GM18870 (cell line): ENCODE data around the gene ATG5.
"Not testable (repeated sequence)": the region's sequence is repeated elsewhere in the genome, so short reads cannot be mapped to it uniquely, and the experiment has no call there.

Experiments
- ATAC-seq: cut with Tn5 transposase; IDR thresholded peaks from one replicate; pipeline ENCODE4 v1.9.1; 2021; ENCODE audit warnings: moderate library complexity; ENCODE audit not compliant: unreplicated experiment

ATG5 gene

DNA sequence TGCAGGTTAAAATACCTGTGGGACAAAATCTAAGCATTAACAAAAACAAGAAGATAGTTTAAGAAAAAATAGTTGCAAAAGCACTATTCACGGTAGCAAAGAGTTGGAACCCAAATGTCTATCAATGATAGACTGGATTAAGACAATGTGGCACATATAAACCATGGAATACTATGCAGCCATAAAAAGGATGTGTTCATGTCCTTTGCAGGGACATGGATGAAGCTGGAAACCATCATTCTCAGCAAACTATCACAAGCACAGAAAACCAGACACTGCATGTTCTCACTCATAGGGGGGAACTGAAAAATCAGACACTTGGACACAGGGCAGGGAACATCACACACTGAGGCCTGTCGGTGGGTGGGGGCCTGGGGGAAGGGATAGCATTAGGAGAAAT lies 65.8 kb downstream of the ATG5 start:
- ATAC-seq = not testable (repeated sequence)

DNA sequence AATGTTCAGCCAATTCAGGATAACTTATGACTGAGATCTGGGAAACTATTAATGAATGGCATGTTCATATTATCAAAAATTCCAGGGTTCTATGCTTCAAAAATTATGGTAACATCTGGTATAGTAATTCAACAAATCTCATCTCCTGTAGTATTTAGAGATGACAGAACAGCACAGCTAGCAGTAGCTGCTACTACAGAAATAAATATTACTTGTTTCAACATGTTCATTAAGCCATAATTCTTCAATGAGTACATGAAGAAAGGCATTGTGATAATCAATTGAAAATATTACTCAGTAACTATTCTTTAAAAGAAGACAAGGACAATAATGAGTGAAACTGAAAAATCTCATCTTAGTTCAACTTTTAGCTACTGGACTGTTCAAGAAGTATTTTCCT lies 66.8 kb downstream of the ATG5 start:
- no peak for ATAC-seq

DNA sequence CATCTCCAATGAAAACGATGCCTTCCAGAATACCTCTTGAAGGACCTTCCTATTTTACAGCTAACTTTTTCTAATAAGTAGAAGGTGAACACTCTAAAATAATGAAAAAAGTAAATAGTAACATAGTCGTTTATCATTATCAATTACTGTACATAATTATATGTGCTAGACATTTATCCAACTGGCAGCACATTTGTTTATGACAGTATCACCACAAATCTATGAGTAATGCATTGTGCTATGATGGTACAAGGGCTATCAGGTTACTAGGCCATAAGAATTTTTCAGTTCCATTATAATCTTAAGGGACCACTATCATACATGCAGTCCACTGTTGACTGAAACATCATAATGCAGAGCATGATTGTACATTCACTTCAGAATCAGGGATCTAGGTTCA lies 68.4 kb downstream of the ATG5 start:
- ATAC-seq = no peak

DNA sequence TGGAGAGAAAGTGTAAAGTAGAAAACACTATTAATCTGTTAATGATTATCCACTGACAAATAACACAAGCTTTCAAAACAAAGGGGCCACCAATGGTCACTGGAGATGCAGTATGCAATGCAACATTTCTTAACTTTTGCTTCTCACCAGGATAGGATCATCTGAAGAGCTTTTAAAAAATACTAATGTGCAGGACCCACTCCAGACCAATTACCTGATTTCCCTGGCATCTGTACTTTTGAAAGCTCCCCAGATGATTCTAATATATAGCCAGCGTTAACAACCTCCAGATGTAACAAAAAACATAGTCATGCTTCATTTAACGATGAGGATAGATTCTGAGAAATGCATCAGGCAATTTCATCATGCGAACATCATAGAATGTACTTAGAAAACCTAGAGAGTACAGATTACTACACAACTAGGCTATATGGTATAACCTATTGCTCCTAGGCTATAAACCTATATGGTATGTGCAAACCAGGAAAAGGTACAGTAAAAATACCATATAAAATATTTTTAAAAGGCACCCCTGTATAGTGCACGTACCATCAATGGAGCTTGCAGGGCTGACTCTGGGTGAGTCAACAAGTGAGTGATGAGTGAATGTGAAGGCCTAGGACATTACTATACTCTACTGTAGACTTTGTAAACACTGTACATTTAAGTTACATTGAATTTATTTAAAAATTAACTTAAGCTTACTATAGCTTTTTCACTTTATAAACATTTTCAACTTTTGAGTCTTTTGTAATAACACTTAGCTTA lies 69.2 kb downstream of the ATG5 start:
- no peak for ATAC-seq

DNA sequence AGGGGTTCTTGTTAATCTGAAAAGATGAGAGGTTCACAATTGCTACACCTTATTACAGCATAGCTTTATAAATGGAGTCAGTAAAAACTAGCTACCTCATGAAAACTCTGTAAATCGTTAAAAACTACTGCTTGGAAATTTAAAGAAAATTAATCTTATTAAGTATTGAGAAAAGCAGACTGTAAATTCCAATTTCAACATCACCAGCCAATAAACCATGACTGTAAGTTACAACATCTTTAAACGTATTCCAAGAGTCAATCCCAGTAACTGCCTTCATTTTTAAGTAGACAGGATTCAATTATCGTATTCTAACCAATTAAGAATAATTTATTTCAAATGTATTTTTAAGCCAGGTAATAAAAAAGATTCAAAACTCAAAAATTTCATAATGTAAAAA lies 70.3 kb downstream of the ATG5 start:
- no peak for ATAC-seq

DNA sequence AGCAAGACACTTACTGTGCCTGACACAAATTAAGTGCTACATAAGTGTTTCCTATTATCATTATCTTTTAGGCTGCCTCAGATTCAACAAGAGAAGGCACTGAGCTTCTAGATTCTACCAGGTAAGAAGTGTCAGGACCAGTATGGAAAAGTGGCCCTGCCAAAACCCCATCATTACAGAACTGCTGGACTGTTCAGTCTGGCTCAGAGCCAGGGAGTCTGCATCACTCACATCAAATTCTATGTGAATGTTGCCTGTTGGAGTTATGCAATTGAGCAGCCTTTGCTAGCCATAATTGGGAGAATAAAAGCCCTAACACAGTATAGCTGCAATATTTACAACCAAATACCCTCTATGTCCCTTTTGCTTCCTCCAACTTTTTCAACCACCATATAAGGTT lies 70.9 kb downstream of the ATG5 start:
- ATAC-seq = no peak

DNA sequence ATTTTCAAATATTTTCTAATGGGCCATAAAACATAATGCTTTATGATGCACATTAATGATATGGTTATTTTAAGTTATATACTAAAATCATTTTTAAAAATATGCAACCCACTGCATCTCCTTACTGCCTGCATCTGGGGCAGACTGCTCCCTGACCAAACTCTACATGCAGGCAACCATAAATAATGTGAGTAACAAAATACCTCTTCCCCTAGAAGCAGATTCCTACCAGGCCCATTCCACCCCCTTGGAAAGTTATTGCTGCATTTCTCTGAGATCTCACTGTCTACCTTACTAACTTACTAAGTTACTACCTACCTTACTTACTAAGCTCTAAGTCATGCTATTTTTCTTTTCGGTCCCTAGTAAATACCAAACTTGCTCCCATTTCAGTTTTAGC lies 71.8 kb downstream of the ATG5 start:
- no peak for ATAC-seq

DNA sequence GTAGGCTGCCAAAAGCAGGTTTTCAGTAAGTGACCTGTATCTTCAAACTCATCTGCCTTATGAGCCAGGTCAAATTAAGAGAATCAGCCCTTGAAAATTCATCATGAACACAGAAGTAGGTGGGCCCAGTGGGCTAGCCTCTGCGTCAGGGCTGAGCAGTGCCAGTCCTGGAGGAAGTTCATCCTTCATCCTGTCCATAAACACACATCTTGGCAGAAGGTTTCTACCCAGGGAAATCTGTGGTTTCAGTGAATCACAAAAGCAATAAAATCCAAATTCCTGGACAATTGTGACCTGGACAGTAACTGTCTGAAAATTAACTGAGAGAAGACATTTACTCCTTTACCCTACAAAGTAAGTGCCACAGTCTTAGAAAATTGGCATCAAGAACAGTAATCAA lies 72.4 kb downstream of the ATG5 start:
- ATAC-seq = no peak

DNA sequence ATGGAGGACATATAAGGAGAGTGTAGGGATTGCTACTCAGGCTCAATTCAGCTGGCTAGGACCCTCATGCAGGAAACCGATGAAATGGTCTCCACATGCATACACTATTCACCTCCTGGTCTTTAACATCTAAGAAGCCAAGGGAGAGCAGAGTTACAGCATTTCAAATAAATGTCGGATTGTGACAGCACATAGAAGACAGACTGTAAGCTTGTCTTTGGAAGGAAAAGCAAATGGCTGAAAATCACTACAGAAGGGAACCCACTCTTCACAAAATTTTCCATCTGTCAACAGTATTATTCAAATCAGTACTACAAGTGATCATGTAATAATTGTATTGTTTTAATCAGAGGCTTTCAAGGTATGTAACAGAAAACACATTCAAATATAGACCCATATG lies 72.9 kb downstream of the ATG5 start:
- no peak for ATAC-seq

DNA sequence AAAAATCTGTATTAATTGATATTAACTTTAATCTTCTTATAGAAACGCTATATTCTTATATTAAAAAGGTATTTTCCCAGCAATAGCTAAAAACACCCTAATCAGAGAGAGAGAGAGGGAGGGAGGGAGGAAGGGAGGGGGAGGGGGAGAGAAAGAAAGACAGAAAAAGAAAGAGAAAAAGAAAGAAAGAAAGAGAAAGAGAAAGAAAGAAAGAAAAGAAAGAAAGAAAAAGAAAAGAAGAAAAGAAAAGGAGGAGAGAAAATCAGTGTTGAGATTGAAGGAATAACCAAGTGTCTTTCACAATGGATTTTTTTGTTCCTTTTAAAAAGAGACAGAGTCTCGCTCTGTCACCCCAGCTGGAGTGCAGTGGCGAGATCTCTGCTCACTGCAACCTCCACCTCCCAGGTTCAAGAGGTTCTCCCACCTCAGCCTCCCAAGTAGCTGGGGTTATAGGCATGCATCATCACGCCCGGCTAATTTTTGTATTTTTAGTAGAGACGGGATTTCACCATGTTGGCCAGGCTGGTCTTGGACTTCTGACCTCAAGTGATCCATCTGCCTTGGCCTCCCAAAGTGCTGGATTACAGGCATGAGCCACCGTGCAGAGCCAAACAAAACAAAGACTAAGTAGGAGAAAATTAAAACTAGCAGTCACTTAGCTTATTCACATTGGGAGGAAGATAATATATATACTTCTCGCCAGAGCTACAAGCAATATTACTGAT lies 73.9 kb downstream of the ATG5 start:
- ATAC-seq = not testable (repeated sequence)

DNA sequence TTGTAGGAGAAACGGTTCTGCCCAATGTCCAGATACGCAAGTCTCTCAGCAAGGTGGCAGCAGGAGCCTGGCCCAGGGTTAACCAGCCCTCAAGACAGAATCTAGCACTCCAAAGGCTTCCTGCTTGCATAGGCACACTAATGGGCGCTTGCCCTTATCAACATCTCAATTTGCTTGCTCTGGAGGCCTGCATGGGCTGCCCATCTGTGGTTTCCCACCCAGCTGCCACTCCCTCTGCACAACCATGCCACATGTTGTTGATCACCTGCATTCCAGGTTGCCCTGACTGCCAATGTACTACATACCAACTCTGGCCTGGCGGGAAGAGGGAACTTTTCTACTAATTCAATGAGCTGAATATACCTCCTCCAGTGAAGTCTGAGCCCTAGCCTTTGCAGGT lies 74.6 kb downstream of the ATG5 start:
- ATAC-seq = no peak

DNA sequence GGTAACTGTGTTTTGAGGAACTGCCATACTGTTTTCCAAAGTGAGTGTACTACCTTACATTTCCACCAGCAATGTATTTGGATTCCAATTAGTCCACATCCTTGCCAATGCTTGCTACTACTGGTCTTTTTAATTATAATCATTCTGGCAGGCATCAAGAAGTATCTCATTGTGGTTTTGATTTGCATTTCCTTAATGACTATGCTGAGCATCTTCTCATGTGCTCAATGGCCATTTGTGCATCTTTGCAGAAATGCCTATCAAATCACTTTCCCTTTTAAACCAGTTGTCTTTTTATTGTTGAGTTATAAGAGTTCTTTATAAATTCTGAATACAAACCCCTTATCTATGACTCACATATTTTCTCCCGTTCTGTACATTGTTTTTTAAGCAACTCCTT lies 75.9 kb downstream of the ATG5 start:
- no peak for ATAC-seq

DNA sequence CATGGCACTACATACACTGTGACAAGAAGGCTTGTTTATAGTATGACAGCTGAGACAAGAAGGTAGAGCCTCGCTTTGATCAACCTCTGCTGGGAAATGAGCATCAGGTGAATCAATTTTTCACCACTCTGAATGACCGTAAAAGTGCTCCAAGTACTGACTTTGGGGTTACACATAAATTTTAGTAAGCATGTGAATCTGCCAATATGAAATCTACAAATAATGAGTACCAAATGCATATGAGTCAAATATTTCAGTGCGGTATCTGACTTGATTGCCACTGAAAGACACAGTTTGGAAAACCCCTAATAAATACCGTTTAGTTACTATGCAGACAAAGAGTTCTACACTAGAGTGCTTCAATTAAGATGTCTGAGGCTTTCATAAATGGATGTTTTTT lies 77.8 kb downstream of the ATG5 start:
- no peak for ATAC-seq

DNA sequence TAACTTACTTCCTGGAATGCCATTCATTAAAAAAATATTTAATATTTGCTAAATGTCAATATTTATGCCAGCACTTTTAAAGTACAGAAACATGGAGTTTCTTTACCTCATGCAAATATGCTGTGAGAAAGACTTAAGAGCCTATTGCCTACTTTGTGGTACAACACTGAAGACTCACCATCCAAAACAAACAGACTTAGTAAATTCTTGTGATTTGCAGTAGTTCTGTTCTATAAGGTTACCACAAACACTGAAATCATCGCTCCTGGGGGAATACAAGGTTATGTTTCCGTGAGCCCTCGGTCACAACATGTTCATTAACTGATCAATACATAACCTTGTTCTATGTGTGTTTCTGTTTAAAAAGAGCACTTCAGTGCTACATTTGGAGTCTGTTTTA lies 78.3 kb downstream of the ATG5 start:
- ATAC-seq = no peak

DNA sequence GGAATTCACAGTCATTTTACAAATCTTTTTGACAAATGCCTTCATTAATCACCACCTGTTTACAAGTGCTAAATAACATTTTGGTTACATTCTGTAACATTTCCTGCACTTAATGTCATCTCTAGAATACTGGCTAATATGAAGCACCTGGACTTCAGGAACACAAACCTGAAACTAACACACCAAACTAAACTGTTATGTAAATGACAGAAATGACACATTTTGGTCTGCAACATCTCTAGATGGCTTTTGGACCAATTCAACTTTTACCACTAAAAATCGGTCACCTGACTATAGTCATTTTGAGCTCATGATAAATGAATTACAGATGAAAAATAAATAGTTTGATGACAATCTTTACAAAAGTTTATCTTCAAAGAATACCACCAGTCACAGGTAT lies 80.6 kb downstream of the ATG5 start:
- ATAC-seq = peak; percentile 85

DNA sequence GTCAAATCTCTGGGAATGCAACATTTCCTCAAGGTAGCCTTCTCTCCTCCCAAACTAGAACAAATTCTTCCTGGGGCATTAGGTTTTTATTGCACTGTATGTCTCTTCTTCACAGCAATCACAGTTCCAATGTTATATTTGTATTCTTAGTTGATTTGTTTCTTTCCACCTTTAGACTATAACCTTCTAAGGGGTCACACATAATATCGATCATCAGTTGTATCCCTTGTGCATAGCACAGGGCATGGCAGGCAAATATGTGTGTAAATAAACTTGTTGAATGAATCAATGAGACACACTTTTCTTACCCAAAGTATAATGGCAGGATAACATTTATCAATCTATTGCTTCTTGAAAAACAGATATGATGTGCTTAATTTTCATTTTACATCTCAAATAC lies 81.0 kb downstream of the ATG5 start:
- ATAC-seq = peak; percentile 13

DNA sequence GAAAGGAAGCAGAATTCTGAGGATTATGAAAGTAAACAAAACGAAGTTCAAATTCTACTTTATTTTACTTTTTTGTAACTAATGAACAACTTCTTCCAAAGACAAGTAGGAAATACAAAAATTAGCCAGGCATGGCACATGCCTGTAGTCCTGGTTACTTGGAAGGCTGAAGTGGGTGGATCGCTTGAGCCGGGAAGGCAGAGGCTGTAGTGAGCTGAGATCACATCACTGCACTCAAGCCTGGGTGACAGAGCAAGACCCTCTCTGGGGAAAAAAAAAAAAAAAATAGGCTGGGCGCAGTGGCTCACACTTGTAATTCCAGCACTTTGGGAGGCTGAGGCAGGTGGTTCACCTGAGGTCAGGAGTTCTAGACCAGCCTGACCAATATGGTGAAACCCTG lies 82.3 kb downstream of the ATG5 start:
- no peak for ATAC-seq

DNA sequence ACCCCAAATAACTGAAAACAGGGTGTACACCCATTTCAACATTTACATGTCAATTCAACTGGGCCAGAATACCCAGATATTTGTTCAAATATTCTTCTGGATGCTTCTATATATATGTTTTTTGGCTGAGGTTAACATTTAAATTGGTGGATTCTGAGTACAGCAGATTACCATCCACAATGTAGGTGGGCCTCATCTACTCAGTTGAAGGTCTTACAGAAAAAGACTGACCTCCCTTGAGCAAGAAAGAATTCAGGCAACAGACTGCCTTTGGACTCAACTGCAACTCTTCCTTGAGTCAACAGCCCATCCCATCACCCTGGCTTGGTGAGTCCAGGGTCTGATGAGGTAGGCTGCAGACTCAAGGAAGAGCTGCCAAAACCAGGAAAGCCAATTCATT lies 84.1 kb downstream of the ATG5 start:
- ATAC-seq = no peak

DNA sequence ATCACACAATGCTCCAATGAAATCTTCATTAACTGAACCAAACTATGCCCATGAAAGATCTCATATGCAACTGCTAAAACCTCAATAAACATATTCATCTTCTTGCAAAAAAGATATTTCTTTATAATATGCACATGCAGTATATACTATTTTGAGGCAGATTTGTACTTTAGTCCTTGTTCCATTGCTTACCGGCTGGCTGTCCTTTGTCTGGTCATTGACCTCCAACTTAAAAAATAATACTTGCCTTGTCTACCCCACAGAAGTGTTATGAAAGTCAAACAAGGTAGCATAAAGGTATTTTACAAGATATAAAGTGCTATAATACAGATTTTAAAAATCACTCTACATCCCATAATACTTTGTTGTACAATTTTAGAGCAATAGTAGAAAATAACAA lies 88.3 kb downstream of the ATG5 start:
- ATAC-seq = no peak

DNA sequence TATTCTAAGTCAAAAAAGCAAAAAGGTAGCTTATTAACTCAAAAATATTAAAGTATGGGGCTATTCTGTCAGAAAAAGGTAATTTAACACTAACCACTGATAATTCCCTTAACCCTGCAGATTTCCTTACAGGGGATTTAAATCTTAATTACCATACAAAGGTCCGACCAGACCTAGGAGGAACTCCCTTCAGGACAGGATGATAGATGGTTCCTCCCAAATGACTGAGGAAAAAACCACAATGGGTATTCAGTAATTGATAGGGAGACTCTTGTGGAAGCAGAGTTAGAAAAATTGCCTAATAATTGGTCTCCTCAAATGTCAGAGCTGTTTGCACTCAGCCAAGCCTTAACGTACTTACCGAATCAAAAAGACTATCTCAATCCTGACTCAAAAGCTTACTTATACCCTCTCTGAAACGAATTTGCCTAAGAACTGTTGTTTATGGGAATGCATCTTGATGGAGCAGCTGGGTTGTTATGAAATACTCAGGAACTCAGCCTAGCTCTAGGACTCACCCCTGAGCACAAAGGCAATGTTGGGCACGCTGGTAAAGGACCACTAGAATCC lies 95.6 kb downstream of the ATG5 start:
- not testable (repeated sequence) for ATAC-seq

DNA sequence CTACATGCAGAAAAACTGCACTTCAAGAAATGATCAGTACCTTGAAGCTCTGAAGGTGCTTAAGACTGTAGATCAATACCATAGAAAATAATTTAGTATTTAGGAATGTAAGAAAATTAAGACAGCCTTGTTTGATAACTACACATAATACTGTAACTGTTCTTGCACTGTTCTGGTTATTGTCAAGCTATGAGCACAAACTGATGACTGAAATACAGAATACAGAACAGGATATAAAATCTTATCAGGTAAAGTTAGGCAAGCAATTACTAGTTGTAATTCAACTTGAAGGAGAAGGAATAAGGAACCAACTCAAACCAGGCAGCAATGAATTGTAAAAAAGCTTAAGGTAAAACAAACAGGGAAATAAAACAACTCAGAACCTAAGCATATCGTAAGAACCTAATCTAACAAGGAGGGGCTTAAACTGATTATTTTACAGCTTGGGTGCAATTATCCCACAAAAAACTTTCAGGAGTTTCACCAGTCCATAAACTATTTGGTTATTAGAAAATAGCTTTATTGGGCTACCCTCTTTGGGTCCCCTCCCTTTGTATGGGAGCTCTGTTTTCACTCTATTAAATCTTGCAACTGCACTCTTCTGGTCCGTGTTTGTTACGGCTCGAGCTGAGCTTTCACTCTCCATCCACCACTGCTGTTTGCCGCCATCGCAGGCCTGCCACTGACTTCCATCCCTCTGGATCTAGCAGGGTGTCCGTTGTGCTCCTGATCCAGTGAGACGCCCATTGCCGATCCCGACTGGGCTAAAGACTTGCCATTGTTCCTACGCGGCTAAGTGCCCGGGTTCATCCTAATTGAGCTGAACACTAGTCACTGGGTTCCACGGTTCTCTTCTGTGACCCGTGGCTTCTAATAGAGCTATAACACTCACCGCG lies 97.7 kb downstream of the ATG5 start:
- ATAC-seq = no peak
